ENCODE data around the gene PRSS1. TPM values are rescaled to one million over a fixed set of nuclear protein-coding genes. Genes with fewer than 3 reads are reported as not detected.

The PRSS1 gene
- total RNA-seq, 4 donors from 2014 or later = 1.7 to 51.3 (median 4.8) TPM

DNA sequence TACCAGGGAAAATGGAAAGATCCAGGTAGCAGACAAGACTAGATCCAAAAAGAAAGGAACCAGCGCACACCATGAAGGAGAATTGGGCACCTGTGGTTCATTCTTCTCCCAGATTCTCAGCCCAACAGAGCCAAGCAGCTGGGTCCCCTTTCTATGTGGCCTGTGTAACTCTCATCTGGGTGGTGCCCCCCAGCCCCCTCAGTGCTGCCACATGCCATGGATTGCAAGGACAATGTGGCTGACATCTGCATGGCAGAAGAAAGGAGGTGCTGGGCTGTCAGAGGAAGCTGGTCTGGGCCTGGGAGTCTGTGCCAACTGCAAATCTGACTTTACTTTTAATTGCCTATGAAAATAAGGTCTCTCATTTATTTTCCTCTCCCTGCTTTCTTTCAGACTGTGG lies 42.9 kb downstream of the PRSS1 start:
- no peak for DNase-seq (ENCODE audit: low spot score in 2 of 2)
- H3K9me3 ChIP-seq = no peaks in the 10 kb centered on the region
- 94 to 95% methylated on average over 1 of the region's 1 CpG for WGBS, 2 donors
- H3K36me3 ChIP-seq = no peaks in the 10 kb centered on the region
- no peak overlapping the region for H3K27ac ChIP-seq
- H3K27me3 ChIP-seq = peaks cover 0 to 33% of the 10 kb centered on the region in 2 donors
- H3K4me3 ChIP-seq = no peak overlapping the region
- TF ChIP-seq POLR2A (IDR thresholded peaks at IDR 0.05) (no peak), EP300 (IDR thresholded peaks at IDR 0.05) (no peak)
- TF ChIP-seq, protein P1, sequence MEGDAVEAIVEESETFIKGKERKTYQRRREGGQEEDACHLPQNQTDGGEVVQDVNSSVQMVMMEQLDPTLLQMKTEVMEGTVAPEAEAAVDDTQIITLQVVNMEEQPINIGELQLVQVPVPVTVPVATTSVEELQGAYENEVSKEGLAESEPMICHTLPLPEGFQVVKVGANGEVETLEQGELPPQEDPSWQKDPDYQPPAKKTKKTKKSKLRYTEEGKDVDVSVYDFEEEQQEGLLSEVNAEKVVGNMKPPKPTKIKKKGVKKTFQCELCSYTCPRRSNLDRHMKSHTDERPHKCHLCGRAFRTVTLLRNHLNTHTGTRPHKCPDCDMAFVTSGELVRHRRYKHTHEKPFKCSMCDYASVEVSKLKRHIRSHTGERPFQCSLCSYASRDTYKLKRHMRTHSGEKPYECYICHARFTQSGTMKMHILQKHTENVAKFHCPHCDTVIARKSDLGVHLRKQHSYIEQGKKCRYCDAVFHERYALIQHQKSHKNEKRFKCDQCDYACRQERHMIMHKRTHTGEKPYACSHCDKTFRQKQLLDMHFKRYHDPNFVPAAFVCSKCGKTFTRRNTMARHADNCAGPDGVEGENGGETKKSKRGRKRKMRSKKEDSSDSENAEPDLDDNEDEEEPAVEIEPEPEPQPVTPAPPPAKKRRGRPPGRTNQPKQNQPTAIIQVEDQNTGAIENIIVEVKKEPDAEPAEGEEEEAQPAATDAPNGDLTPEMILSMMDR (IDR thresholded peaks at IDR 0.05) = no peak
- peaks cover 0 to 11% (median 6%) of the 10 kb centered on the region in 4 donors for H3K4me1 ChIP-seq

DNA sequence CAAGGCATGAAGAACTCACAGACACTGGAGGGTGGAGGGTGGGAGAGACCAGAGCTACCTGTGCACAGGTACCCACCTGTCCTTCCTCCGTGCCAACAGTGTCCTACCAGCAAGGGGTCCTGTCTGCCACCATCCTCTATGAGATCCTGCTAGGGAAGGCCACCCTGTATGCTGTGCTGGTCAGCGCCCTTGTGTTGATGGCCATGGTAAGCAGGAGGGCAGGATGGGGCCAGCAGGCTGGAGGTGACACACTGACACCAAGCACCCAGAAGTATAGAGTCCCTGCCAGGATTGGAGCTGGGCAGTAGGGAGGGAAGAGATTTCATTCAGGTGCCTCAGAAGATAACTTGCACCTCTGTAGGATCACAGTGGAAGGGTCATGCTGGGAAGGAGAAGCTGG lies 43.3 kb downstream of the PRSS1 start:
- H3K9me3 ChIP-seq = no peaks in the 10 kb centered on the region
- 91 to 94% methylated on average over 2 of the region's 2 CpGs for WGBS, 2 donors
- H3K4me3 ChIP-seq = no peak overlapping the region
- peaks cover 0 to 37% of the 10 kb centered on the region in 2 donors for H3K27me3 ChIP-seq
- TF ChIP-seq POLR2A (IDR thresholded peaks at IDR 0.05) (no peak), EP300 (IDR thresholded peaks at IDR 0.05) (no peak)
- TF ChIP-seq, protein P1 (IDR thresholded peaks at IDR 0.05) = no peak
- no peak overlapping the region for H3K27ac ChIP-seq
- H3K36me3 ChIP-seq = no peaks in the 10 kb centered on the region
- peaks cover 0 to 15% (median 8%) of the 10 kb centered on the region in 4 donors for H3K4me1 ChIP-seq
- no peak for DNase-seq (ENCODE audit: low spot score in 2 of 2)

DNA sequence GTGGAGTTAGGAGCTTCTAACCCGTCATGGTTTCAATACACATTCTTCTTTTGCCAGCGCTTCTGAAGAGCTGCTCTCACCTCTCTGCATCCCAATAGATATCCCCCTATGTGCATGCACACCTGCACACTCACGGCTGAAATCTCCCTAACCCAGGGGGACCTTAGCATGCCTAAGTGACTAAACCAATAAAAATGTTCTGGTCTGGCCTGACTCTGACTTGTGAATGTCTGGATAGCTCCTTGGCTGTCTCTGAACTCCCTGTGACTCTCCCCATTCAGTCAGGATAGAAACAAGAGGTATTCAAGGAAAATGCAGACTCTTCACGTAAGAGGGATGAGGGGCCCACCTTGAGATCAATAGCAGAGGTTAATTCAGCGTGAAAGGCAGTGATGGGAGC lies 43.9 kb downstream of the PRSS1 start:
- no peak overlapping the region for H3K4me3 ChIP-seq
- no peaks in the 10 kb centered on the region for H3K36me3 ChIP-seq
- 69 to 72% methylated on average over 5 of the region's 5 CpGs for WGBS, 2 donors
- H3K9me3 ChIP-seq = no peaks in the 10 kb centered on the region
- no peak for TF ChIP-seq POLR2A (IDR thresholded peaks at IDR 0.05)
- H3K27ac ChIP-seq = no peak overlapping the region
- peaks cover 0 to 21% (median 8%) of the 10 kb centered on the region in 4 donors for H3K4me1 ChIP-seq
- H3K27me3 ChIP-seq = peaks cover 0 to 43% of the 10 kb centered on the region in 2 donors
- DNase-seq (ENCODE audit: low spot score in 2 of 2) = no peak

DNA sequence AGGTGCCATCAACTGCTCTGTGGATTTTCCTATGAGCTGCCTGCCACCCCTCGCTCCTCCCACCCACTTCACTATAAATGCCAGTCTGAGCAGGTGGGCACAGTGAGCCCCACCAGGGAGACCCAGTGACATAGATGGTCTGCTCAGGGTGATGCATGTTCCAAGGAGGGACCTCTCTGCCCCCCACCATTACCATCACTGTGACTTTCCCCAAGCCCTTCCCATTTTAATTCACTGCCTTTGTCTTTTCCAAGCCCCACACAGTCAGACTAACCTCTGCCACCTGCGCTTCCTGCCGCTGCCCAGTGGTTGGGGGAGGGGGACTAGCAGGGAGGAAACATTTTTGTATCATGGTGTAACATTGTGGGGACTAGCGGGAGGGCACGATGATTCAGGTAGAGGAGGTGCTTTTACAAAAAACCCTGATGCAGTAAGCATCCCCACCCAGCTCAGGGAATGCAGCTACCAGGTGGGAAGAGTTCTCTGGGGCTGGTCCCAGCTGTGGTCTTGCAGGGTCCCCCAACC lies 46.1 kb downstream of the PRSS1 start:
- TF ChIP-seq, protein P1 (IDR thresholded peaks at IDR 0.05) = no peak
- TF ChIP-seq POLR2A (IDR thresholded peaks at IDR 0.05) (no peak), EP300 (IDR thresholded peaks at IDR 0.05) (no peak)
- H3K4me1 ChIP-seq = peaks cover 0 to 23% (median 8%) of the 10 kb centered on the region in 4 donors
- H3K36me3 ChIP-seq = no peaks in the 10 kb centered on the region
- H3K27ac ChIP-seq = peak overlapping the region in 1 of 4 donors; percentile 82
- no peak overlapping the region for H3K4me3 ChIP-seq
- WGBS, 2 donors = 41 to 47% methylated on average over 5 of the region's 5 CpGs
- DNase-seq (ENCODE audit: low spot score in 2 of 2) = no peak
- peaks cover 0 to 63% of the 10 kb centered on the region in 2 donors for H3K27me3 ChIP-seq
- no peaks in the 10 kb centered on the region for H3K9me3 ChIP-seq

DNA sequence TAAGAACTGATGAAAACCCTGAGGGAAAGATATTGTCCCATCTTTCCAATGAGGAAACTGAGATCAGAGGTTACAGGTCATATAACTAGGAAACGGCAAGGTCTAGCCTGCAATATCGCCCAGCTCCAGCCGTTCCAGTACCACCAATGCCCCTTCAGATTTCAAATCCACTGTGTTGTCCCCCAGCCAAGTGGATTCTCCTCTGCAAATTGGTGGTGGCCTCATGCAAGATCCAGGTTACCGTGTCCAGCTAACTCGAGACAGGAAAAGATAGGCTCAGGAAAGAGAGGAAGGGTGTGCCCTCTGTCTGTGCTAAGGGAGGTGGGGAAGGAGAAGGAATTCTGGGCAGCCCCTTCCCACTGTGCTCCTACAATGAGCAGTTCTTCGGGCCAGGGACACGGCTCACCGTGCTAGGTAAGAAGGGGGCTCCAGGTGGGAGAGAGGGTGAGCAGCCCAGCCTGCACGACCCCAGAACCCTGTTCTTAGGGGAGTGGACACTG lies 46.8 kb downstream of the PRSS1 start:
- no peak for DNase-seq (ENCODE audit: low spot score in 2 of 2)
- Histone ChIP-seq H3K9me3 (no peaks in the 10 kb centered on the region), H3K27me3 (peaks cover 0 to 63% of the 10 kb centered on the region in 2 donors), H3K36me3 (no peaks in the 10 kb centered on the region), H3K4me3 (peak overlapping the region in 1 of 4 donors; percentile 60), H3K4me1 (peaks cover 0 to 23% (median 8%) of the 10 kb centered on the region in 4 donors), H3K27ac (peak overlapping the region in 1 of 4 donors; percentile 82)
- 36 to 41% methylated on average over 9 of the region's 9 CpGs for WGBS, 2 donors
- no peak for TF ChIP-seq POLR2A (IDR thresholded peaks at IDR 0.05)

DNA sequence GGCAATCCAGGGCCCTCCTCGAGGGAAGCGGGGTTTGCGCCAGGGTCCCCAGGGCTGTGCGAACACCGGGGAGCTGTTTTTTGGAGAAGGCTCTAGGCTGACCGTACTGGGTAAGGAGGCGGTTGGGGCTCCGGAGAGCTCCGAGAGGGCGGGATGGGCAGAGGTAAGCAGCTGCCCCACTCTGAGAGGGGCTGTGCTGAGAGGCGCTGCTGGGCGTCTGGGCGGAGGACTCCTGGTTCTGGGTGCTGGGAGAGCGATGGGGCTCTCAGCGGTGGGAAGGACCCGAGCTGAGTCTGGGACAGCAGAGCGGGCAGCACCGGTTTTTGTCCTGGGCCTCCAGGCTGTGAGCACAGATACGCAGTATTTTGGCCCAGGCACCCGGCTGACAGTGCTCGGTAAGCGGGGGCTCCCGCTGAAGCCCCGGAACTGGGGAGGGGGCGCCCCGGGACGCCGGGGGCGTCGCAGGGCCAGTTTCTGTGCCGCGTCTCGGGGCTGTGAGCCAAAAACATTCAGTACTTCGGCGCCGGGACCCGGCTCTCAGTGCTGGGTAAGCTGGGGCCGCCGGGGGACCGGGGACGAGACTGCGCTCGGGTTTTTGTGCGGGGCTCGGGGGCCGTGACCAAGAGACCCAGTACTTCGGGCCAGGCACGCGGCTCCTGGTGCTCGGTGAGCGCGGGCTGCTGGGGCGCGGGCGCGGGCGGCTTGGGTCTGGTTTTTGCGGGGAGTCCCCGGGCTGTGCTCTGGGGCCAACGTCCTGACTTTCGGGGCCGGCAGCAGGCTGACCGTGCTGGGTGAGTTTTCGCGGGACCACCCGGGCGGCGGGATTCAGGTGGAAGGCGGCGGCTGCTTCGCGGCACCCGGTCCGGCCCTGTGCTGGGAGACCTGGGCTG lies 47.5 kb downstream of the PRSS1 start:
- H3K4me1 ChIP-seq = peaks cover 0 to 23% (median 8%) of the 10 kb centered on the region in 4 donors
- no peak for DNase-seq (ENCODE audit: low spot score in 2 of 2)
- WGBS, 2 donors = 6 to 9% methylated on average over 22 to 56 of the region's 74 CpGs
- H3K9me3 ChIP-seq = no peaks in the 10 kb centered on the region
- H3K4me3 ChIP-seq = peak overlapping the region; percentile 3 to 60 (median 35)
- no peaks in the 10 kb centered on the region for H3K36me3 ChIP-seq
- peak overlapping the region in 3 of 4 donors; percentile 28 to 82 (median 56) for H3K27ac ChIP-seq
- TF ChIP-seq POLR2A (IDR thresholded peaks at IDR 0.05) = no peak
- no peak for TF ChIP-seq EP300 (IDR thresholded peaks at IDR 0.05)
- TF ChIP-seq, protein P1 (IDR thresholded peaks at IDR 0.05) = no peak
- peaks cover 0 to 63% of the 10 kb centered on the region in 2 donors for H3K27me3 ChIP-seq

Data from tibial nerve (tissue), 4 donors.